GM19438 (cell line): ENCODE data around the gene MT1HL1.
A peak's percentile ranks its signal among the peaks of the same experiment; 100 is the strongest.

Experiments used
- ATAC-seq: cut with Tn5 transposase; IDR thresholded peaks from one replicate; pipeline ENCODE4 v1.9.1; 2021; ENCODE audit warnings: low read depth; ENCODE audit not compliant: unreplicated experiment

MT1HL1 gene

GRCh38 chr1:237004116-237004515 is at the start of gene MT1HL1:
Gene MT1HL1, minus strand, starts transcription at chr1:237004441. Its CDS starts 69 bp downstream, at chr1:237004372.
- ATAC-seq, result no peak

- no peak for ATAC-seq
Observed at GRCh38 chr1:237050915-237051314, 46.7 kb upstream of the MT1HL1 start.

GRCh38 chr1:237050185-237050584 is 45.9 kb upstream of the MT1HL1 start:
- no peak for ATAC-seq

GRCh38 chr1:237048803-237049202 is 44.6 kb upstream of the MT1HL1 start:
- no peak for ATAC-seq

- no peak for ATAC-seq
Observed at GRCh38 chr1:237045278-237046016, 41.2 kb upstream of the MT1HL1 start.

- no peak for ATAC-seq
Observed at GRCh38 chr1:237043846-237044636, 39.8 kb upstream of the MT1HL1 start.

- ATAC-seq, result no peak
Observed at GRCh38 chr1:237042892-237043576, 38.8 kb upstream of the MT1HL1 start.

GRCh38 chr1:237042526-237042891 is 38.3 kb upstream of the MT1HL1 start:
- no peak for ATAC-seq

- ATAC-seq, result no peak
Observed at GRCh38 chr1:237041795-237042525, 37.7 kb upstream of the MT1HL1 start, which contains the start of gene RYR2. Gene RYR2, plus strand, starts transcription at chr1:237042184. Its CDS starts 338 bp downstream, at chr1:237042522.

GRCh38 chr1:237041461-237041794 is 37.2 kb upstream of the MT1HL1 start:
- ATAC-seq, result no peak

GRCh38 chr1:237040823-237041222 is 36.6 kb upstream of the MT1HL1 start:
- ATAC-seq, result no peak

GRCh38 chr1:237038211-237038610 is 34.0 kb upstream of the MT1HL1 start:
- no peak for ATAC-seq

- ATAC-seq, result no peak
Observed at GRCh38 chr1:237035759-237036158, 31.5 kb upstream of the MT1HL1 start.

- ATAC-seq, result no peak
Observed at GRCh38 chr1:237033804-237034203, 29.6 kb upstream of the MT1HL1 start.

- no peak for ATAC-seq
Observed at GRCh38 chr1:237033061-237033460, 28.8 kb upstream of the MT1HL1 start.

- ATAC-seq, result peak; percentile 90
Observed at GRCh38 chr1:237032029-237032428, 27.8 kb upstream of the MT1HL1 start.

GRCh38 chr1:237031480-237031879 is 27.2 kb upstream of the MT1HL1 start:
- ATAC-seq, result no peak

GRCh38 chr1:237029850-237030535 is 25.8 kb upstream of the MT1HL1 start:
- no peak for ATAC-seq

GRCh38 chr1:237029240-237029639 is 25.0 kb upstream of the MT1HL1 start:
- no peak for ATAC-seq
